Small intestine (tissue), 7 donors: ENCODE measurements around the gene MRPS10. TPM values are rescaled to one million over a fixed set of nuclear protein-coding genes. Genes with fewer than 3 reads are reported as not detected.

ENCODE experiments used
- DNase-seq, 2 donors: peaks; one replicate each; pipeline versions ENCODE4 v3.0.0 to v3.0.0-alpha.2; 2013
- FAIRE-seq: peaks from 2 replicates; lab custom pipeline; 2012; peaks lifted over from hg19 to GRCh38; lab: Jason Lieb, UNC
- H3K27ac ChIP-seq, 3 donors: one replicate each; pipeline ENCODE4 v1.5.1; 2013; ENCODE audit warnings: low read length in 2 of 3, mild to moderate bottlenecking in 2 of 3, control low read depth in 1 of 3, inconsistent platforms in 1 of 3, low read depth in 1 of 3, moderate library complexity in 1 of 3
- H3K27me3 ChIP-seq, 3 donors: one replicate each; pipeline ENCODE4 v1.6.1; 2013; ENCODE audit warnings: low read length in 3 of 3, inconsistent platforms in 1 of 3; ENCODE audit not compliant: control insufficient read depth in 3 of 3, insufficient read depth in 3 of 3
- H3K36me3 ChIP-seq, 3 donors: one replicate each; pipeline ENCODE4 v1.6.1; 2013; ENCODE audit warnings: low read length in 3 of 3, inconsistent platforms in 1 of 3, low read depth in 1 of 3, mild to moderate bottlenecking in 1 of 3, moderate library complexity in 1 of 3; ENCODE audit not compliant: control insufficient read depth in 3 of 3, insufficient read depth in 2 of 3
- H3K4me1 ChIP-seq, 3 donors: one replicate each; pipeline ENCODE4 v1.6.1; 2013; ENCODE audit warnings: low read length in 2 of 3, inconsistent platforms in 1 of 3, low read depth in 1 of 3, mild to moderate bottlenecking in 1 of 3, moderate library complexity in 1 of 3; ENCODE audit not compliant: control insufficient read depth in 3 of 3, insufficient read depth in 2 of 3
- H3K4me3 ChIP-seq, 3 donors: one replicate each; pipeline ENCODE4 v1.5.1; 2013; ENCODE audit warnings: low read length in 3 of 3, control low read depth in 1 of 3, inconsistent platforms in 1 of 3, low read depth in 1 of 3, mild to moderate bottlenecking in 1 of 3, moderate library complexity in 1 of 3
- H3K9me3 ChIP-seq, 2 donors: one replicate each; pipeline ENCODE4 v1.6.1; 2013; ENCODE audit warnings: low read depth in 1 of 2, low read length in 1 of 2; ENCODE audit not compliant: control insufficient read depth in 2 of 2, insufficient read depth in 1 of 2
- WGBS, 3 donors: extraction: QIAGEN DNeasy Blood & Tissue Kit; methylation state at CpG; one replicate each; pipeline ENCODE4 v1.1.7; 2013; 5-methylcytosine and 5-hydroxymethylcytosine counted together
- polyA plus RNA-seq, 4 donors: library from polyadenylated mRNA; stranded (reverse) in 3 of 4; unstranded in 1 of 4; fragments of 200-250 nt in 3 of 4; fragments of 120-200 nt in 1 of 4; gene quantifications; one replicate each; pipeline versions ENCODE4 v1.2.1 to v1.2.3, GENCODE V29; 2013
- donor health status: healthy with polysubstance abuse.
- donor health status: control.
- donor health status: control.
- donor health status: Bipolar disorder and iron deficiency.
- donor health status: healthy.

Gene MRPS10
- polyA plus RNA-seq, 4 donors, result 20.0 to 33.0 (median 25.6) TPM

DNA sequence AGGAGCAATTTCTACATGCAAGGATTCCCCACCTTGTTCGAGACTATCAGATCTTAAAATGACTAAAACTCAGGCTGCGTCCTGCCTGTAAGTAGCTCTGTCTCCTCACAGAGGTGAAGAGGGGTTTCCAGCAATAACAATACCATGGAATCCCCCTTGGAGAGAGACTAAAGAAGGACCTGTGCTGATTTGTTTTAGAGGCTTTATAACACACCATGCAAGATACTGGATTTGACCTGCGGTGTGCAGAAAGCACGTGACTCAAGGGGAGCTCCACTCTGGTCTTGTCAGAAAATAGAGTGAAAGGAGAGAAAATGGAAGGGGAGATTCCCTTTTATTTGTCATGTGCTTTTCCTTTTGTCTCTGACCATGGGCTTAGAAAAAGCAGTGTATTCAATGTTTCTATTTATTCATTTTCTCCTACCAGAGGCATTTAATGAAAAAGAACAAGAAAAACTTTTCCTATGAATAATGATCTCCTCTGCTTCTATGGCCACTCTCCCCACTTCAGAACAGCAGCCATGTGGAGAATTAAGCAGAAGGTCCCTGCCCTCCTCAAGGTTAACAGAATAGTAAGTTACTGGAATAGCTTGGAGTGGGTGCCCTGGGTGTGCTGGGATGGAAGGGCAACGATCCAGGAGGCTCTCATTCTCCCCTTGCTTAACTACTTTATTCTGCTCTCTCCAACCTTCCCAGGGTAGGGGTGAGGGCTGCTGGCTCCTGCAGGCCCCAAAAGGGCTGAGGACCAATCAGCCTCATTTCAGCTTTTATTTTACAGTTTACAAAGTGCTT is 19.2 kb upstream of the MRPS10 start:
- 79 to 89% (median 84%) methylated on average over 5 of the region's 5 CpGs for WGBS, 3 donors
- Histone ChIP-seq H3K27ac (no peak overlapping the region), H3K4me3 (no peak overlapping the region), H3K9me3 (no peaks in the 10 kb centered on the region), H3K36me3 (peaks cover 2 to 19% (median 5%) of the 10 kb centered on the region in 3 donors), H3K4me1 (no peaks in the 10 kb centered on the region), H3K27me3 (no peaks in the 10 kb centered on the region)
- FAIRE-seq (no peak), DNase-seq (no peak)

DNA sequence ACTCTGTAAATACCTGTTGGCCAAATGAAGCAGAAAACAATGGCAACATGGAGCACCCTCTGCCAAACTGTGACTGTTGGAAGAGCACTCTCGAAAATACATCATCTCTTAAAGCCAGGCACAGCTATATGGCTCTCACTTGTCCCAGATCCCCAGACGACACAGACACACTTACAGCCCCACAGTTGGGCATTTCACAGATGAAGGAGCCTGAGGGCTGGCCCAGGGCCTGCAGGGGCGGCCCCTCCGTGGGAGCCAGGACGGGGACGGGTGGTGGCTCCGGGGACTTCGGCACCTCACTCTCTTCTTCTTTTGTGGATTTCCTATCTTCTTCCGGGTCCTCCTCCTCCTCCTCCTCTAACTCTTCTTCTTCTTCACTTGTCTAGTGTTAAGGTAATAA is 18.4 kb upstream of the MRPS10 start:
- Histone ChIP-seq H3K36me3 (peaks cover 0 to 16% (median 4%) of the 10 kb centered on the region in 3 donors), H3K27ac (no peak overlapping the region), H3K4me1 (no peaks in the 10 kb centered on the region), H3K27me3 (no peaks in the 10 kb centered on the region), H3K9me3 (no peaks in the 10 kb centered on the region), H3K4me3 (no peak overlapping the region)
- 85 to 92% (median 91%) methylated on average over 9 of the region's 9 CpGs for WGBS, 3 donors
- no peak for DNase-seq
- no peak for FAIRE-seq

DNA sequence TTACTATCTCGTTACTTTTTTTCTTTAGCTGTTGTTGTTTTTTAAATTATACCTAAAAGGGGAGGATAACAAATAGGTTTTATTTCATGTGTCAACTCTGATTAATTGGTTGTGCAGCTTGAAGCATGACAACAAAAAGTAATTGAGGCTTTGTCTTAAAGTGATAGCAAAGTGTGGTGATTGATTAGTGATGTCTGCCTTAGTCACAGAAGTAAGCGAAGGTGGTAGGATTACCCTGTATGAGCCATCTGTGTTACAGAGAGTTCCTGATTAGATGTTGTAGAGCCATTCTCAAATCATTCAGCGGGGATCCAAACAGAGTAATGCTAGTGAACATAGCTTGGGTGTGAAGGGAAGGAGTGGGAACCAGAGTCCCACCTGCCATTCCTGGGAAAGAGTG is 14.4 kb upstream of the MRPS10 start:
- DNase-seq (no peak), FAIRE-seq (no peak)
- H3K4me1 ChIP-seq, result peaks cover 0 to 13% (median 0%) of the 10 kb centered on the region in 3 donors
- WGBS, 3 donors, result 92 to 93% (median 93%) methylated on average over 3 of the region's 3 CpGs
- no peak overlapping the region for H3K27ac ChIP-seq
- peaks cover 0 to 14% (median 7%) of the 10 kb centered on the region in 3 donors for H3K36me3 ChIP-seq
- no peak overlapping the region for H3K4me3 ChIP-seq
- no peaks in the 10 kb centered on the region for H3K27me3 ChIP-seq
- H3K9me3 ChIP-seq, result no peaks in the 10 kb centered on the region

DNA sequence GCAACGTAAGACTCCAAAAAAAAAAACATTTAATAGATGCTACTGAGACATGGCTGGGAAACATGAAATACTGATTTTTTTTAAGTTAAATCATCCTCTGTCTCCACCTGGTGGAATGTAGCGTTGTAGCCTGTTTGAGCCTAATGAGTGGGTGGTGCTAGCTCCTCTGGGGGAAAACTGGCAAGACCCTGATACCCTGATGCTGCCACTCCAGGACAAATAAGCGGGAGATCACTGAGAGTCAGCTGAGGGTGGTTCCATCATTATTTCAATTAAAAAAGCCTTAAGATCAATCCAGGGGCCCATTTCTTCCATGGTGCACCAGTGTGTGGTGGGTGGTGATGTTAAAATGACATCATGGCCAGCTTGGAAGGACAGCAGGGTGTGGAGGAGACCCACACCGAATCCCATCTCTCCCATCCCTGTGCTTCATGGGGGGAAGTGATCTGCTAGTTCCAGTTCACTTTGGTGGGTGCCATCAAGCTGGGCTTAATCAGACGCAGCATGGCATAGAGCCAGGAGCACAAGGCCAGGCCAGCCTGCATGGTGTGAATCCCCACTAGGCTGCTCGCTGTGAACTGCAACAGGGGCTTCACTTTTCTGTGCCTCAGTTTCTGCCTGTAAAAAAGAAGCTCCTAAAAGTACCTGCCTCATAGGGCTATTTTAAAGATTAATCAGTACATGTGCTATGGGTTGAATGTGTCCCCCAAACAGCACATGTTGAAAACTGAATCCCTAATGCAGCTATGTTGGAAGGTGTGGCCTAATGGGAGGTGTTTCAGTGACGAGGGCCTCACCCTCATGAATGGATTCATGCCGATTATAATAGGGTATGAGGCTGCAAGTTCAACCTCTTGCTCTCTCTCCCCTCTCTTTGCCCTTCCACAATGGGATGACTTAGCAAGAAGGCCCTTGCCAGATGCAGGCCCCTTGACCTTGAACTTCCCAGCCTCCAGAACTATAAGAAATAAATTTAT is 13.0 kb upstream of the MRPS10 start:
- DNase-seq, result no peak
- H3K27ac ChIP-seq, result no peak overlapping the region
- no peaks in the 10 kb centered on the region for H3K9me3 ChIP-seq
- 75 to 83% (median 81%) methylated on average over 8 of the region's 8 CpGs for WGBS, 3 donors
- H3K4me1 ChIP-seq, result peaks cover 0 to 27% (median 2%) of the 10 kb centered on the region in 3 donors
- H3K4me3 ChIP-seq, result no peak overlapping the region
- H3K36me3 ChIP-seq, result peaks cover 0 to 10% (median 7%) of the 10 kb centered on the region in 3 donors
- H3K27me3 ChIP-seq, result no peaks in the 10 kb centered on the region
- FAIRE-seq, result no peak

DNA sequence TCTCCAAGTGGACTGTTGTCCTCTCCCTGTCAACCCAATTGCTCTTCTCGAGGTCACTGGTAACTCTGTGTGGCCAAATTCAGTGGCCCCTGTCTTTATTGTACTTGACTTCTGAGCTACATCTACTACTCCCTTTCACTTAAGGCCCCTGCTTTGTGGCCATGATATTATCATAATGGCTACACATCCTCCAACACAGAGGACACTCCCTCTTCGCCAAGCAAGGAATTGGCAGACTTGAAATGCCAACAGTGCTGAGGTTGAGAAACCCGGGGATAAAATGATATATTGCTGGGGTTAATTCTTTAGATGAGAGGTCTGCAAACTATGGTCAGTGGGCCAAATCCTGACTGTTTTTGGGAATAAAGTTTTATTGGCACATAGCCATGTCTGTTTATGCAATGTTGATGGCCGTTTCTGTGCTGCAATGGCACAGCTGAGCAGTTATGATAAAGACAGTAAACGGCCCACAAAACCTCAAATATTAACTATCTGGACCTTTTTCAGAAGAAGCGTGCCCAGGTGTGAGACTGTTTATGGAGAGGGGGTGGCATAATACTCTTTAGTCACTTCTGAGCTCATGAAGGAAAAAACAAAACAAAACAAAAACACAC is 12.0 kb upstream of the MRPS10 start:
- DNase-seq, result no peak
- H3K4me3 ChIP-seq, result no peak overlapping the region
- WGBS, 3 donors, result 67 to 80% (median 69%) methylated on average over 6 of the region's 6 CpGs
- H3K36me3 ChIP-seq, result peaks cover 0 to 10% (median 7%) of the 10 kb centered on the region in 3 donors
- FAIRE-seq, result no peak
- no peak overlapping the region for H3K27ac ChIP-seq
- H3K27me3 ChIP-seq, result no peaks in the 10 kb centered on the region
- H3K9me3 ChIP-seq, result no peaks in the 10 kb centered on the region
- H3K4me1 ChIP-seq, result peaks cover 0 to 28% (median 2%) of the 10 kb centered on the region in 3 donors

DNA sequence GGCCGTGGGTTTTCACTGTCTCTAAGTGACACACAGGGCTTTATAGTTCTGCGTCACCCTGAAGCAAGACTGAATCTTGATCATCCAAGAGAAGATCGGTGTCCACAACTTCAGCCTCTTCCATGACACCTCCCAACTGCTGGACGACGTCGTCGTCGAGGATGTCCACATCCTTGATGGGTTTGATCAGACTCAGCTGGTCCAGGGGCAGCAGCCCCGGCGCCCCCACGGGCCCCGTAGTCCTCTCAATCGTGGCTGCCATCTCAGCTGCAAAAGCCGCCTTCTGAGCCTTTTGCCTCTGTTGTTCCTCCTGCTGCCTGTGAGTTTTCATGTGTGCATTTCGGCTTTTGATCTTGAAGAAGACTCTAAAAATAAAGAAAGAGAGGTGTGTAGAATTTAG is 10.6 kb upstream of the MRPS10 start:
- FAIRE-seq, result no peak
- peaks cover 0 to 34% (median 2%) of the 10 kb centered on the region in 3 donors for H3K4me1 ChIP-seq
- DNase-seq, result no peak
- no peak overlapping the region for H3K27ac ChIP-seq
- no peak overlapping the region for H3K4me3 ChIP-seq
- H3K9me3 ChIP-seq, result no peaks in the 10 kb centered on the region
- H3K27me3 ChIP-seq, result no peaks in the 10 kb centered on the region
- H3K36me3 ChIP-seq, result peaks cover 0 to 10% (median 7%) of the 10 kb centered on the region in 3 donors
- 91 to 94% (median 94%) methylated on average over 15 of the region's 15 CpGs for WGBS, 3 donors

DNA sequence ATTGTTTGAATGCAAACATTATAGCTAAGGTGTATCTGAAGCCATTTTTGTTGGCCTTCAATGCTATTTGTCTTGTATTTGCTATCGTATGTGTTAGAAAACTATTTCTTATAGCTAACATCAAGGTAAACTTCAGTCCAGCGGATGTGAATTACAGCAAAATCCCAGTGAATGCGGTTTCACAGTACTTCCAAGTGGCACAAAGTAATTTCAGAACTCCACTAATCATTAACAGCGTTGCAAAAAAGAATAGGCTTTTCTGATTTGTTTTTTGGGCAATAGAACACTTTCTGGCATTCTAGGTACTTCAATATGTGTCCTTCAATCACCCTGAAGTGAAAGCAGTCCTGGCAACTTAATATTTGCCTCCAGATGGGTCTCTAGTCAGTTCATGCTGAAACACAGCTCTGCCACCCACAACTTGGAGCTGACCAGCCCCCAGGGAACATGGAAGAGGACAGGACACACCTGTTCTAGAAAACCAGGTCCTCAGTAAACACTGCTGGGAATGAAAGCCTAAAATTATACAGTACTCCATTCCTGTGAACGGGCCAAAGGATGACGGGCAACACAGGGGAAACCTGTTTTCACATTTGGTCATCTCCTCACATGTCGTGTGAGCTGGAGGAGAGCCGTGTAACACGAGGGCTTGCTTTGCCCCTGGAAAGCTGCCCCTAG is 9.7 kb upstream of the MRPS10 start:
- Histone ChIP-seq H3K9me3 (no peaks in the 10 kb centered on the region), H3K36me3 (peaks cover 0 to 6% (median 3%) of the 10 kb centered on the region in 3 donors), H3K27ac (peak overlapping the region; percentile 62 to 78 (median 74)), H3K27me3 (no peaks in the 10 kb centered on the region), H3K4me1 (peaks cover 0 to 34% (median 2%) of the 10 kb centered on the region in 3 donors), H3K4me3 (no peak overlapping the region)
- no peak for DNase-seq
- 60 to 72% (median 66%) methylated on average over 9 of the region's 9 CpGs for WGBS, 3 donors
- FAIRE-seq, result no peak
